ENCODE data around the gene ZNF738. TPM values are rescaled to one million over a fixed set of nuclear protein-coding genes. Genes with fewer than 3 reads are reported as not detected.

Gene ZNF738
- total and polyA plus RNA-seq, 10 of the 15 experiments (the other 5 are each of a cell fraction or from before 2014, with no cell fraction given) = 11.6 to 29.4 (median 15.0) TPM

DNA sequence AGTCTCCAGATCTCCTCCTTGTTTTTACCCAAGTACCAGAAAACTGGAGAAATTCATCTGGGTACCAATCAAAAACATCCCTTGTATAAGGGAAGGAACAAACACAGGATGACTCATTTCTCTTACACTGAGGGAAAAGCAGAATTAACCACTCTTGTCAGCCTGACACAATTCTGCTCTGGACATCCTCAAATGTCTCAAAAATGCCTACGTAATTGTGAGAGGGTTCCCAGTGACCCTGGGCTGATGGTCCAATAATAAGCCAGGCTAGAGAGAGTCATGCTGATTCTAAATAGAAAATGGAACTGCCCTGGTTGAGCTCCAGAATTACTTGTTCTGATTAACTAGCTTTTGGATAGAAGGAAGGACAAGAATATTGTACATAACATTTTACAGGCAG, 44.1 kb upstream of the ZNF738 start:
- no peaks in the 10 kb centered on the region for H3K4me1 ChIP-seq (ENCODE audit: control insufficient read depth, insufficient read depth, low read length)
- ChIA-PET POLR2A (interaction anchor here (0.6 kb wide), 1 partner anchor 15 kb away, joined by 3 read pairs; no protein-coding TSS in a partner anchor), SMC1A (ENCODE audit: uncharacterized antibody, unreplicated experiment) (interaction anchor here (0.7 to 1.0 kb wide), 2 partner anchors 14 to 89 kb away, joined by 3 read pairs; no protein-coding TSS in a partner anchor), CTCF (no interaction called here), RAD21 (ENCODE audit: unreplicated experiment) (no interaction called here)
- H3K9ac ChIP-seq (ENCODE audit: control insufficient read depth, insufficient read depth, low read length) = no peak overlapping the region
- peaks cover 15% of the 10 kb centered on the region; the same call in 2 of the 3 replicates for H3K9me3 ChIP-seq (replicated peaks; ENCODE audit: control insufficient read depth, insufficient read depth, low read length)
- no peaks in the 10 kb centered on the region for H4K20me1 ChIP-seq (ENCODE audit: control insufficient read depth, insufficient read depth)
- WGBS (ENCODE audit: insufficient coverage, insufficient replicate concordance, low lambda C conversion rate, missing lambda C conversion rate) = 95% methylated on average over 1 of the region's 1 CpG
- DNase-seq (ENCODE audit: low read depth, low spot score) = no peak
- no peak overlapping the region for H2AFZ ChIP-seq (ENCODE audit: control insufficient read depth, low read depth, low read length)
- no TSS peak for BruUV-seq (replicated peaks)
- in situ Hi-C loops (cut with MboI) (no loop called here), intact Hi-C loops (cut with micrococcal nuclease; ENCODE audit: unreplicated experiment) (no loop called here)
- no peak overlapping the region for H3K4me2 ChIP-seq (ENCODE audit: control insufficient read depth, insufficient read depth)
- no peak for FAIRE-seq
- no peaks in the 10 kb centered on the region; the same call in none of the 2 replicates for H3K79me2 ChIP-seq (ENCODE audit: control insufficient read depth, insufficient read depth, low read length)
- TF ChIP-seq SREBF1 (IDR thresholded peaks at IDR 0.05; ENCODE audit: low read length) (no peak), POU2F2 (IDR thresholded peaks at IDR 0.05; ENCODE audit: borderline replicate concordance, low read depth, low read length) (no peak), WRNIP1 (IDR thresholded peaks at IDR 0.05; ENCODE audit: borderline replicate concordance, low read depth, low read length) (no peak), HDGF (IDR thresholded peaks at IDR 0.05) (no peak), EP300 (IDR thresholded peaks at IDR 0.05; ENCODE audit: borderline replicate concordance in 1 of 2, control insufficient read depth in 1 of 2, low read depth in 2 of 2, low read length in 2 of 2) (no peak)
- TF ChIP-seq, protein P1, sequence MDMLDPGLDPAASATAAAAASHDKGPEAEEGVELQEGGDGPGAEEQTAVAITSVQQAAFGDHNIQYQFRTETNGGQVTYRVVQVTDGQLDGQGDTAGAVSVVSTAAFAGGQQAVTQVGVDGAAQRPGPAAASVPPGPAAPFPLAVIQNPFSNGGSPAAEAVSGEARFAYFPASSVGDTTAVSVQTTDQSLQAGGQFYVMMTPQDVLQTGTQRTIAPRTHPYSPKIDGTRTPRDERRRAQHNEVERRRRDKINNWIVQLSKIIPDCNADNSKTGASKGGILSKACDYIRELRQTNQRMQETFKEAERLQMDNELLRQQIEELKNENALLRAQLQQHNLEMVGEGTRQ (IDR thresholded peaks at IDR 0.05; ENCODE audit: borderline replicate concordance, low read depth, low read length) = no peak
- TF ChIP-seq, protein P2, sequence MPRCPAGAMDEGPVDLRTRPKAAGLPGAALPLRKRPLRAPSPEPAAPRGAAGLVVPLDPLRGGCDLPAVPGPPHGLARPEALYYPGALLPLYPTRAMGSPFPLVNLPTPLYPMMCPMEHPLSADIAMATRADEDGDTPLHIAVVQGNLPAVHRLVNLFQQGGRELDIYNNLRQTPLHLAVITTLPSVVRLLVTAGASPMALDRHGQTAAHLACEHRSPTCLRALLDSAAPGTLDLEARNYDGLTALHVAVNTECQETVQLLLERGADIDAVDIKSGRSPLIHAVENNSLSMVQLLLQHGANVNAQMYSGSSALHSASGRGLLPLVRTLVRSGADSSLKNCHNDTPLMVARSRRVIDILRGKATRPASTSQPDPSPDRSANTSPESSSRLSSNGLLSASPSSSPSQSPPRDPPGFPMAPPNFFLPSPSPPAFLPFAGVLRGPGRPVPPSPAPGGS (IDR thresholded peaks at IDR 0.05; ENCODE audit: borderline replicate concordance, insufficient read depth, low read depth, low read length, poor library complexity, severe bottlenecking) = no peak
- ATAC-seq = no peak
- no peak overlapping the region for H3K4me3 ChIP-seq
- peaks cover 0 to 8% of the 10 kb centered on the region in 2 experiments; a peak in 1 of 4 replicates for H3K36me3 ChIP-seq (ENCODE audit: control insufficient read depth in 2 of 2, insufficient read depth in 2 of 2, low read length in 1 of 2)
- no peaks in the 10 kb centered on the region for H3K27me3 ChIP-seq (replicated peaks in 1 of 2; ENCODE audit: control insufficient read depth in 2 of 2, insufficient read depth in 2 of 2, low read length in 1 of 2)
- H3K27ac ChIP-seq (ENCODE audit: control insufficient read depth, insufficient read depth) = no peak overlapping the region
